Keratinocyte (primary cell): ENCODE measurements around the gene GSTM2. TPM values are rescaled to one million over a fixed set of nuclear protein-coding genes. Genes with fewer than 3 reads are reported as not detected.

Experiments used
- DNase-seq: peaks from one replicate; pipeline ENCODE4 v3.0.0-alpha.2; 2011; ENCODE audit warnings: low read depth, missing footprints, low spot score
- FAIRE-seq: peaks from 2 replicates; lab custom pipeline; 2011; peaks lifted over from hg19 to GRCh38; lab: Jason Lieb, UNC
- H2AFZ ChIP-seq: 2 replicates; pipeline ENCODE4 v1.6.0; 2012; ENCODE audit warnings: low read length, control low read depth, inconsistent platforms; ENCODE audit not compliant: control insufficient read depth
- H3K27ac ChIP-seq: 2 replicates; pipeline ENCODE4 v1.5.1; 2011; ENCODE audit warnings: low read length; ENCODE audit not compliant: control insufficient read depth, insufficient read depth
- H3K27me3 ChIP-seq: 3 replicates; pipeline ENCODE4 v1.6.0; 2011; ENCODE audit warnings: low read length; ENCODE audit not compliant: control insufficient read depth, insufficient read depth; ENCODE audit errors: extremely low read depth
- H3K36me3 ChIP-seq, 2 experiments: 2 replicates in 1 of 2; 3 replicates in 1 of 2; pipeline ENCODE4 v1.5.1; 2011; ENCODE audit warnings: low read length in 2 of 2, mild to moderate bottlenecking in 1 of 2; ENCODE audit not compliant: control insufficient read depth in 2 of 2, insufficient read depth in 2 of 2; ENCODE audit errors: extremely low read depth in 1 of 2
- H3K4me1 ChIP-seq: 3 replicates; pipeline ENCODE4 v1.5.1; 2011; ENCODE audit warnings: low read length; ENCODE audit not compliant: control insufficient read depth, insufficient read depth; ENCODE audit errors: extremely low read depth
- H3K4me2 ChIP-seq: 3 replicates; pipeline ENCODE4 v1.6.0; 2011; ENCODE audit warnings: low read depth, low read length; ENCODE audit not compliant: control insufficient read depth, insufficient read depth; ENCODE audit errors: extremely low read depth
- H3K4me3 ChIP-seq, 3 experiments: fragments of 200-600 bp in 1 of 3; sonication (generic) in 1 of 3; 2 replicates in 2 of 3; 3 replicates in 1 of 3; pipeline ENCODE4 v1.5.1; 2011 to 2016; ENCODE audit warnings: low read length in 3 of 3, mild to moderate bottlenecking in 3 of 3, control low read depth in 2 of 3, inconsistent platforms in 1 of 3, low read depth in 1 of 3, mixed read lengths in 1 of 3, mixed run types in 1 of 3, moderate library complexity in 1 of 3; ENCODE audit not compliant: control insufficient read depth in 2 of 3, insufficient read depth in 2 of 3; ENCODE audit errors: extremely low read depth in 1 of 3
- H3K79me2 ChIP-seq: 2 replicates; pipeline ENCODE4 v1.6.0; 2012; ENCODE audit warnings: low read length; ENCODE audit not compliant: control insufficient read depth, insufficient read depth
- H3K9ac ChIP-seq: 3 replicates; pipeline ENCODE4 v1.6.0; 2011; ENCODE audit warnings: low read length; ENCODE audit not compliant: control insufficient read depth, insufficient read depth; ENCODE audit errors: extremely low read depth
- H3K9me1 ChIP-seq: 3 replicates; pipeline ENCODE4 v1.6.0; 2011; ENCODE audit warnings: low read length; ENCODE audit not compliant: control insufficient read depth, insufficient read depth; ENCODE audit errors: extremely low read depth
- H3K9me3 ChIP-seq: 2 replicates; pipeline ENCODE4 v1.5.1; 2012; ENCODE audit warnings: low read depth, low read length; ENCODE audit not compliant: control insufficient read depth
- H4K20me1 ChIP-seq: 3 replicates; pipeline ENCODE4 v1.6.0; 2011; ENCODE audit warnings: low read length; ENCODE audit not compliant: control insufficient read depth, insufficient read depth; ENCODE audit errors: extremely low read depth
- EZH2 ChIP-seq: IDR thresholded peaks from one replicate; pipeline ENCODE4 v1.6.1; 2012; ENCODE audit warnings: inconsistent platforms, mild to moderate bottlenecking, low read length, moderate library complexity
- dilution Hi-C: fragments of 300-500 bp; cut with MboI; formaldehyde crosslinking; loops from one replicate; pipeline ENCODE4 v1.7.0; 2020; ENCODE audit warnings: low sequenced_read_pairs; ENCODE audit not compliant: extremely low pct_ligation_motif_present
- polyA plus RNA-seq, 5 experiments: library from polyadenylated mRNA; depleted of rRNA in 3 of 5; stranded (reverse) in 3 of 5; stranded (forward) in 1 of 5; unstranded in 1 of 5; fragments of >200 nt; gene quantifications; 1 replicate in 1 of 5; 2 replicates in 3 of 5; 3 replicates in 1 of 5; pipeline versions ENCODE4 v1.2.1 to v1.2.3, GENCODE V29; 2011 to 2012; ENCODE audit warnings: missing spikeins in 2 of 5, low read depth in 1 of 5, low replicate concordance in 1 of 5
- TF ChIP-seq, protein P1 (sequence below), 3 experiments: IDR thresholded peaks in 1 of 3; conservative IDR thresholded peaks in 1 of 3; optimal IDR thresholded peaks in 1 of 3; 2 replicates in 2 of 3; 3 replicates in 1 of 3; pipeline versions ENCODE3 to v1.5.1; 2011; ENCODE audit warnings: low read length in 3 of 3, mild to moderate bottlenecking in 3 of 3, moderate library complexity in 2 of 3, control low read depth in 1 of 3, inconsistent platforms in 1 of 3; ENCODE audit not compliant: insufficient read depth in 2 of 3; ENCODE audit errors: extremely low read depth in 1 of 3

GSTM2 gene
- polyA plus RNA-seq, 1 donor (not counting 4 experiments of a cell fraction or from before 2014, with no cell fraction given): 11.1 TPM

DNA sequence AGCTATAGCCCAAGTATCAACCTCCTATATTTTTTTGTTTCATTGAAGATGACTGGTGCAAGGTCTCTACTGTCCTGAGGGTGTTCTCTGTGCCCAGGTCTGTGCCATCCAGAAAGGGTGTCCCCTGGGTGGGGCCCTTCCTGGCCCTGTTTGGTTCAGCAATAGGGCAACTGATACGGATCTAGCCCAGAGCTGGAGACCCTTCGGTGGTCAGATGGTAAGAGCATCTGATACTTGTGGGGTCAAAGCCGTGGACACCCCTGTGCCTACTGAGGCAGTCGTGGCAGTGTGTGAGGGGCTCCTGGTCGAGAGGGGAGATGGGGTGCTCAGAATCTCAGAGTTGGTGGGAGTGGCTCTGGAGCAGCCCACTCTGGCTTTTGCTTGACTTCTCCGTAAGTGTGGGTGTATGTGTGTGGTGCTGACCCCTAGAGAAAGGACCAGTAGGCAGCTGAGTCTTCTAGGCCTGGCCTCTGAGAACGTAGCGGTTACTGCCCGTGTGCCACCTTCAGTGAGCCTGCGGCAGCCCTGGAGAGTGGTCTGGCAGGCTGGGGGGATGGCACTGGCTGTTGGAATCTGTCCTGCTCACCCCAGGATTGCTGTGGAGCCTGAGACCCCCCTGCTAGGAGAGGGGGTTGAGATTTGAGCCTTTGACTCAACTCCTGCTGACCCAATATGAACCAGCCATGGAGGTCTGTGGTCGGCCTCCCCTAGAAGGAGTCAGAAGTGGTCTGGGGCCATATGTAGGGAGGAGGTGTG, 45.5 kb upstream of the GSTM2 start:
- dilution Hi-C loops: no loop called here
- Histone ChIP-seq H3K36me3 (peaks cover 0 to 5% of the 10 kb centered on the region in 2 experiments), H3K4me1 (peaks cover 24% of the 10 kb centered on the region), H3K9me3 (no peaks in the 10 kb centered on the region), H3K9ac (no peak overlapping the region), H2AFZ (no peak overlapping the region), H3K9me1 (no peaks in the 10 kb centered on the region), H3K4me2 (peak overlapping the region; percentile 99), H3K4me3 (no peak overlapping the region), H3K27me3 (no peaks in the 10 kb centered on the region), H3K27ac (no peak overlapping the region), H4K20me1 (no peaks in the 10 kb centered on the region), H3K79me2 (peaks cover 50% of the 10 kb centered on the region)
- DNase-seq (no peak), FAIRE-seq (no peak)
- TF ChIP-seq, protein P1, sequence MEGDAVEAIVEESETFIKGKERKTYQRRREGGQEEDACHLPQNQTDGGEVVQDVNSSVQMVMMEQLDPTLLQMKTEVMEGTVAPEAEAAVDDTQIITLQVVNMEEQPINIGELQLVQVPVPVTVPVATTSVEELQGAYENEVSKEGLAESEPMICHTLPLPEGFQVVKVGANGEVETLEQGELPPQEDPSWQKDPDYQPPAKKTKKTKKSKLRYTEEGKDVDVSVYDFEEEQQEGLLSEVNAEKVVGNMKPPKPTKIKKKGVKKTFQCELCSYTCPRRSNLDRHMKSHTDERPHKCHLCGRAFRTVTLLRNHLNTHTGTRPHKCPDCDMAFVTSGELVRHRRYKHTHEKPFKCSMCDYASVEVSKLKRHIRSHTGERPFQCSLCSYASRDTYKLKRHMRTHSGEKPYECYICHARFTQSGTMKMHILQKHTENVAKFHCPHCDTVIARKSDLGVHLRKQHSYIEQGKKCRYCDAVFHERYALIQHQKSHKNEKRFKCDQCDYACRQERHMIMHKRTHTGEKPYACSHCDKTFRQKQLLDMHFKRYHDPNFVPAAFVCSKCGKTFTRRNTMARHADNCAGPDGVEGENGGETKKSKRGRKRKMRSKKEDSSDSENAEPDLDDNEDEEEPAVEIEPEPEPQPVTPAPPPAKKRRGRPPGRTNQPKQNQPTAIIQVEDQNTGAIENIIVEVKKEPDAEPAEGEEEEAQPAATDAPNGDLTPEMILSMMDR (optimal IDR thresholded peaks at IDR 0.05 in 1 of 3, IDR thresholded peaks at IDR 0.05 in 1 of 3, conservative IDR thresholded peaks at IDR 0.05 in 1 of 3; ENCODE audit: extremely low read depth in 1 of 3, insufficient read depth in 2 of 3, low read length in 3 of 3): no peak
- TF ChIP-seq EZH2: no peak

GRCh38 chr1:109622895-109623294, 45.0 kb upstream of the GSTM2 start:
- no peak for DNase-seq
- Histone ChIP-seq H3K79me2 (peaks cover 50% of the 10 kb centered on the region), H3K36me3 (peaks cover 4 to 5% of the 10 kb centered on the region in 2 experiments), H3K27ac (no peak overlapping the region), H3K4me2 (no peak overlapping the region), H2AFZ (no peak overlapping the region), H3K9me1 (no peaks in the 10 kb centered on the region), H3K4me3 (no peak overlapping the region), H3K27me3 (no peaks in the 10 kb centered on the region), H3K4me1 (peaks cover 20% of the 10 kb centered on the region), H3K9me3 (no peaks in the 10 kb centered on the region), H4K20me1 (no peaks in the 10 kb centered on the region), H3K9ac (no peak overlapping the region)
- FAIRE-seq: no peak
- dilution Hi-C loops: no loop called here
- TF ChIP-seq, protein P1 (optimal IDR thresholded peaks at IDR 0.05 in 1 of 3, IDR thresholded peaks at IDR 0.05 in 1 of 3, conservative IDR thresholded peaks at IDR 0.05 in 1 of 3; ENCODE audit: extremely low read depth in 1 of 3, insufficient read depth in 2 of 3, low read length in 3 of 3): no peak
- no peak for TF ChIP-seq EZH2
